Upper lobe of left lung (tissue), 6 donors: ENCODE data around the gene COG7. TPM values are rescaled to one million over a fixed set of nuclear protein-coding genes. Genes with fewer than 3 reads are reported as not detected.
A peak's percentile ranks its signal among the peaks of the same experiment; 100 is the strongest.
"Not testable (repeated sequence)": the region's sequence is repeated elsewhere in the genome, so short reads cannot be mapped to it uniquely, and the experiment has no call there.

Experiments used
- ATAC-seq, 2 donors: fragments of 200-7000 bp; cut with Tn5 transposase; one replicate each; pipeline ENCODE4 v1.9.1; 2022; ENCODE audit warnings: mild to moderate bottlenecking in 2 of 2, moderate library complexity in 2 of 2; ENCODE audit not compliant: low FRiP score in 2 of 2
- DNase-seq, 2 donors: peaks; one replicate each; pipeline ENCODE4 v3.0.0-alpha.2; 2019 to 2020
- H3K27ac ChIP-seq, 4 donors: fragments of 200-600 bp; sonication (generic); one replicate each; pipeline ENCODE4 v1.5.1; 2016 to 2019
- H3K27me3 ChIP-seq, 4 donors: fragments of 200-600 bp; sonication (generic); one replicate each; pipeline ENCODE4 v1.5.1; 2017 to 2019
- H3K36me3 ChIP-seq, 4 donors: fragments of 200-600 bp; sonication (generic); one replicate each; pipeline ENCODE4 v1.5.1; 2016 to 2019
- H3K4me1 ChIP-seq, 4 donors: fragments of 200-600 bp; sonication (generic); one replicate each; pipeline ENCODE4 v1.5.1; 2018 to 2019
- H3K4me3 ChIP-seq, 4 donors: fragments of 200-600 bp; sonication (generic); one replicate each; pipeline ENCODE4 v1.5.1; 2017 to 2019; ENCODE audit warnings: mild to moderate bottlenecking in 2 of 4, moderate library complexity in 1 of 4
- H3K9me3 ChIP-seq, 4 donors: fragments of 200-600 bp; sonication (generic); one replicate each; pipeline ENCODE4 v1.5.1; 2018 to 2019
- EP300 ChIP-seq, 4 donors: sonication (generic); formaldehyde crosslinking; IDR thresholded peaks; one replicate each; pipeline ENCODE4 v1.5.1; 2017; ENCODE audit warnings: antibody characterized with exemption in 4 of 4, control low read depth in 2 of 4
- POLR2A ChIP-seq, 4 donors: fragments of 450-650 bp; IDR thresholded peaks; one replicate each; pipeline ENCODE4 v1.5.1; 2016 to 2017; ENCODE audit warnings: antibody characterized with exemption in 4 of 4, mild to moderate bottlenecking in 2 of 4
- POLR2AphosphoS5 ChIP-seq, 2 donors: sonication (generic); formaldehyde crosslinking; IDR thresholded peaks; one replicate each; pipeline ENCODE4 v1.5.1; 2017; ENCODE audit warnings: antibody characterized with exemption in 2 of 2
- WGBS, 2 donors: methylation state at CpG; one replicate each; pipeline ENCODE4 v1.1.5; 2017 to 2018; 5-methylcytosine and 5-hydroxymethylcytosine counted together
- total RNA-seq, 6 donors: library from RNA; depleted of rRNA in 4 of 6; stranded (reverse); fragments of >200 nt in 4 of 6; gene quantifications; one replicate each; pipeline versions ENCODE4 v1.1.0 to v1.2.1, GENCODE V29; 2016 to 2021
- TF ChIP-seq, protein P1 (sequence below), 6 experiments: fragments of 450-650 bp in 4 of 6; fragments of 200-600 bp in 2 of 6; sonication (generic) in 2 of 6; IDR thresholded peaks; one replicate each; pipeline ENCODE4 v1.5.1; 2016 to 2019; ENCODE audit warnings: antibody characterized with exemption in 6 of 6
- donor health status: DM: no; HTN: no; CAD: no; lungs with moderate emphysema.
- donor health status: DM: no; HTN: yes; CAD: no; lungs with severe emphysema.

COG7 gene
- total RNA-seq, 6 donors from 2014 or later: 16.9 to 61.8 (median 24.8) TPM

DNA sequence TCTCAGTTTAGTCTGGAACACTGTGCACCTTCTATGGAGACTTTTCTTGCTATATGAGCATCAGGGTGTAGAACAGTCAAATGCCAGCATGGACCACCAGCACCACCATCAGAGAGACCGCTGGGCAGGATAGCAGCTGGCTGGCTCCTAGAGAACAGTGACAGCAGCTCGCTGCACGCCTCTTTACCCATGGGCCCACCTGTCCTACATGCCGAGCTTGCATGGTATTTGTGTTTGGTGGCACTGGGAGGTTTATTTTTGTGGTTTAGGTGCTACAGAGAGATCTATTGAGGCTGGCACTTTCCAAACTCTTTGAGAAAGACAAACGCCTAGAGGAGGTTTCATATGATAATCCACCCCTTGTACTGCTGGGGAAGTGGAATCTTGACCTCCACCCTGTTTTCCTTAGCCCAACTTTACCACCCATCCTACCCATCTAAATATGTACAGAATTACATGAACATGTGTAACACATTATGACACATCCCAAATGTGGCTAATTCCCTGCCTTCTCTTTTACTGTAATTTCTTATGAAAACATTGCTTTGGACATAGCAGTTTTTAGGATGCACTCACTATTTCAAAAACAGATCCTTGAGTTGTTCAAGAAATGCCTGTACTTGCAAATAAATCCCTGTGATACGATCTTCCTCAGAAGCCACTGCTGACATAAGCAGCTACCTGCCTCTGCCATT is 46.3 kb downstream of the COG7 start:
- ATAC-seq (no peak), DNase-seq (no peak)
- Histone ChIP-seq H3K36me3 (peaks cover 13 to 77% (median 48%) of the 10 kb centered on the region in 4 donors), H3K4me3 (no peak overlapping the region), H3K4me1 (peaks cover 0 to 8% (median 5%) of the 10 kb centered on the region in 4 donors), H3K27ac (no peak overlapping the region), H3K9me3 (no peaks in the 10 kb centered on the region), H3K27me3 (no peaks in the 10 kb centered on the region)
- 88 to 89% methylated on average over 6 of the region's 6 CpGs for WGBS, 2 donors
- TF ChIP-seq EP300 (IDR thresholded peaks at IDR 0.05): no peak
- TF ChIP-seq POLR2A (IDR thresholded peaks at IDR 0.05): no peak
- TF ChIP-seq POLR2AphosphoS5 (IDR thresholded peaks at IDR 0.05): no peak

DNA sequence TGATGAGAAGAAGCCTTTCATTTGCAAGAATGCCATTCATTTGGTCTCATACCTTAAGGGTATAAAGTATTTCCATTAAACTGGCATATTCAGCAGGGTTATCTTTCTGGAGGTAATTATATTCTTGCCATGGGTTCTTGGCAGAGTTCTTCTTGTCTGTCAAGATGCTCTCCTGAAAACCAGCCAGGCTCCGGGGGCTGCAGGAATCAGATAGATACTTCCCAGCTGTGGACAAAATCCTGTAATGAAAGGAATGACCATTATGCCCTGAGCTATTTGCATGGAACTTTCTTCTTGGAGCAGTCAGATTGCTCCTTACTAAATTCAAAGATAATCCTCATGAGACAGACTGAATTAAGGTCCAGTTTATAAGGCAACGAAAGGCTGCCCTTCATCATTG is 47.0 kb downstream of the COG7 start:
- TF ChIP-seq EP300 (IDR thresholded peaks at IDR 0.05) (no peak), POLR2A (IDR thresholded peaks at IDR 0.05) (no peak), POLR2AphosphoS5 (IDR thresholded peaks at IDR 0.05) (no peak)
- TF ChIP-seq, protein P1, sequence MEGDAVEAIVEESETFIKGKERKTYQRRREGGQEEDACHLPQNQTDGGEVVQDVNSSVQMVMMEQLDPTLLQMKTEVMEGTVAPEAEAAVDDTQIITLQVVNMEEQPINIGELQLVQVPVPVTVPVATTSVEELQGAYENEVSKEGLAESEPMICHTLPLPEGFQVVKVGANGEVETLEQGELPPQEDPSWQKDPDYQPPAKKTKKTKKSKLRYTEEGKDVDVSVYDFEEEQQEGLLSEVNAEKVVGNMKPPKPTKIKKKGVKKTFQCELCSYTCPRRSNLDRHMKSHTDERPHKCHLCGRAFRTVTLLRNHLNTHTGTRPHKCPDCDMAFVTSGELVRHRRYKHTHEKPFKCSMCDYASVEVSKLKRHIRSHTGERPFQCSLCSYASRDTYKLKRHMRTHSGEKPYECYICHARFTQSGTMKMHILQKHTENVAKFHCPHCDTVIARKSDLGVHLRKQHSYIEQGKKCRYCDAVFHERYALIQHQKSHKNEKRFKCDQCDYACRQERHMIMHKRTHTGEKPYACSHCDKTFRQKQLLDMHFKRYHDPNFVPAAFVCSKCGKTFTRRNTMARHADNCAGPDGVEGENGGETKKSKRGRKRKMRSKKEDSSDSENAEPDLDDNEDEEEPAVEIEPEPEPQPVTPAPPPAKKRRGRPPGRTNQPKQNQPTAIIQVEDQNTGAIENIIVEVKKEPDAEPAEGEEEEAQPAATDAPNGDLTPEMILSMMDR (IDR thresholded peaks at IDR 0.05): no peak
- peaks cover 13 to 79% (median 49%) of the 10 kb centered on the region in 4 donors for H3K36me3 ChIP-seq
- no peak for ATAC-seq
- H3K9me3 ChIP-seq: no peaks in the 10 kb centered on the region
- no peak for DNase-seq
- H3K4me1 ChIP-seq: peaks cover under 1 to 11% (median 6%) of the 10 kb centered on the region in 4 donors
- H3K27ac ChIP-seq: no peak overlapping the region
- WGBS, 2 donors: 90 to 96% methylated on average over 2 of the region's 2 CpGs
- no peaks in the 10 kb centered on the region for H3K27me3 ChIP-seq
- no peak overlapping the region for H3K4me3 ChIP-seq

DNA sequence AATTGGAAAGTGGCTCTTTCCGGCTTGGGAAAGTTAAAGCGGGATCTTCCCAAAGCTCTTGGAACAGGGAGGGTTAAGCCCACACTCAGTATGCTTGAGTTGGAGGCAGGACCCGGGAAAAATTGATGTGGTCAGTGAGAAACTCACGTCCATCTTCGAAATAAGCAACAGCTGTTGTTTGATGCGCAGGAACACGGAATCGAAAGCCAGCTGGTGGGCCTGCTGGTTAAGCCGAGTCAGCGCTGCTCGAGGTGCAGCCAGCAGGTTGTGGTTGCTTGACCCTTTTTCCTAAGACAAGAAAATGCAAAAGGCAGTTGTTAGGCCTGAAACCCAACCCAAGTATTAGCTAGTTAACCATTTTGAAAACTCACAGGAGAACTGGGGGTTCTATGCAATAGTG is 49.4 kb downstream of the COG7 start:
- Histone ChIP-seq H3K27me3 (no peaks in the 10 kb centered on the region), H3K9me3 (no peaks in the 10 kb centered on the region), H3K36me3 (peaks cover 13 to 81% (median 53%) of the 10 kb centered on the region in 4 donors), H3K4me3 (no peak overlapping the region), H3K4me1 (peaks cover 0 to 28% (median 9%) of the 10 kb centered on the region in 4 donors), H3K27ac (no peak overlapping the region)
- WGBS, 2 donors: 84 to 90% methylated on average over 11 of the region's 11 CpGs
- DNase-seq (no peak), ATAC-seq (no peak)
- TF ChIP-seq, protein P1 (IDR thresholded peaks at IDR 0.05): no peak
- TF ChIP-seq POLR2A (IDR thresholded peaks at IDR 0.05) (no peak), EP300 (IDR thresholded peaks at IDR 0.05) (no peak)

DNA sequence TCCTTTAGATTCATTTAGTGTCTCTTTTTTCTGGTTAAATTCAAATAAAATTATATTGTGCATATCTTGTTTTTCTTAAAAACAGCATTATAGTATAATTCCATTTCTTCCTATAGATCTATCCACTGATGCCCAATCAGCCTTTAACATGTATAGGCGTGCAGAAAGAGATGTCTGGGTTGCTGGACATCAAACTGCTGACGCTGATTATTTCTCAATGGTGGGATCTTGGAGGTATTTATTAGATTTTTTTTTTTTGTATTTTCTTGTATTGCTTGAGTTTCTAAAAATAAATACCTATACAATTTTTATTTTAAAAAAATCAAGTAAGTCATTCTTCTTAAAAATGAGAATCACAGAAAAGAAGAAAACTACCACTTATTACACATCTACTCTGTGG is 50.9 kb downstream of the COG7 start:
- no peak for ATAC-seq
- H3K36me3 ChIP-seq: peaks cover 13 to 90% (median 61%) of the 10 kb centered on the region in 4 donors
- no peak for DNase-seq
- H3K4me3 ChIP-seq: no peak overlapping the region
- peaks cover 0 to 29% (median 8%) of the 10 kb centered on the region in 4 donors for H3K4me1 ChIP-seq
- H3K27me3 ChIP-seq: no peaks in the 10 kb centered on the region
- WGBS, 2 donors: 98 to 100% methylated on average over 2 of the region's 2 CpGs
- TF ChIP-seq EP300 (IDR thresholded peaks at IDR 0.05): no peak
- no peak for TF ChIP-seq POLR2AphosphoS5 (IDR thresholded peaks at IDR 0.05)
- TF ChIP-seq, protein P1 (IDR thresholded peaks at IDR 0.05): no peak
- TF ChIP-seq POLR2A (IDR thresholded peaks at IDR 0.05): no peak
- H3K27ac ChIP-seq: peak overlapping the region in 1 of 4 donors; percentile 58
- H3K9me3 ChIP-seq: no peaks in the 10 kb centered on the region

DNA sequence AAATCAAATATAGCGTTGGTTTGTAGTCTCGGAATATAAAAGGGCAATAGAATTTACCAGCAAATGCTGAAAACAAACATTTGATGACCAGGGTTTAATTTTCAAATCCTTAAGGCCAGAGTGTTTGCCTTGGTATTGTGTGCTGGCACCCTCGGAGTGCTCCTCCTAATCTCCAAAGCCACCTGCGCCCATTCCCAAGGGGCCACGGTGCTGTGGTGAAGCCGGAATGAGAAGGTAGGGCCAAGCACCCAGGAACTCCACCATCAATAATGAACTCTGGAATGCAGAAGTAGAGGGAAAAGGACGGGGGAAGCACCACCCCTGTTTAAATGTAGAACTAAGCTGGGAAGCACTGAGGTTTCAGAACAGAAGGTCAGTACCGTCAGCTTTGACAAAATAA is 51.9 kb downstream of the COG7 start:
- peaks cover 0 to 29% (median 8%) of the 10 kb centered on the region in 4 donors for H3K4me1 ChIP-seq
- ATAC-seq (peak in 1 of 2 donors; percentile 55), DNase-seq (peak in 1 of 2 donors; percentile 33)
- peaks cover 13 to 92% (median 55%) of the 10 kb centered on the region in 4 donors for H3K36me3 ChIP-seq
- WGBS, 2 donors: 71 to 78% methylated on average over 8 of the region's 8 CpGs
- H3K4me3 ChIP-seq: no peak overlapping the region
- TF ChIP-seq, protein P1 (IDR thresholded peaks at IDR 0.05): no peak
- TF ChIP-seq POLR2AphosphoS5 (IDR thresholded peaks at IDR 0.05) (no peak), POLR2A (IDR thresholded peaks at IDR 0.05) (no peak), EP300 (IDR thresholded peaks at IDR 0.05) (no peak)
- peak overlapping the region in 2 of 4 donors; percentile 38 to 58 for H3K27ac ChIP-seq
- no peaks in the 10 kb centered on the region for H3K9me3 ChIP-seq
- no peaks in the 10 kb centered on the region for H3K27me3 ChIP-seq

DNA sequence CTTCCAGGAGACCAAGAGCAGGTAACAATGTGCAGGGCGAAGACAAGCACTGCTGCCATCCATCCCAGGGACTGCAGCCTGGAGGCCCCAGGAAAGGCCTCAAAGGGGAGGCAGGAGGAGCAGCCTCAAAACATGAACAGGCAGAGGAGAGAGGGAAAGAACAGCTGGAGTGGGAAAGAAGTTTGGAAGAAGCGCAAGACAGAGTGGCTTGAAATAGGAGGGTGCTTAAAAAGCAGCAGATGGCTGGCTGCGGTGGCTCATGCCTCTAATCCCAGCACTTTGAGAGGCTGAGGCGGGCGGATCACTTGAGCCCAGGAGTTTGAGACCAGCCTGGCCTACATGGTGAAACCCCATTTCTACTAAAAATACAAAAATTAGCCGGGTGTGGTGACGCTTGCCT is 52.5 kb downstream of the COG7 start:
- Histone ChIP-seq H3K36me3 (peaks cover 13 to 86% (median 53%) of the 10 kb centered on the region in 4 donors), H3K27ac (peak overlapping the region in 2 of 4 donors; percentile 38 to 58), H3K4me1 (peaks cover 0 to 29% (median 8%) of the 10 kb centered on the region in 4 donors)
- not testable (repeated sequence) for H3K27me3 ChIP-seq, H3K9me3 ChIP-seq, ATAC-seq, DNase-seq, H3K4me3 ChIP-seq
- WGBS, 2 donors: 79 to 92% methylated on average over 7 of the region's 7 CpGs
